Mesenchymal stem cell (in vitro differentiated cells and primary cell): ENCODE data around the gene R3HCC1L.
A peak's percentile ranks its signal among the peaks of the same experiment; 100 is the strongest.
"Not testable (repeated sequence)": the region's sequence is repeated elsewhere in the genome, so short reads cannot be mapped to it uniquely, and the experiment has no call there.

ENCODE experiments used
- DNase-seq: peaks from one replicate; pipeline ENCODE4 v3.0.0-alpha.2; 2013
- H2AFZ ChIP-seq: one replicate; pipeline ENCODE4 v1.6.1; 2013; ENCODE audit warnings: low read depth, mild to moderate bottlenecking, control low read depth, inconsistent platforms, low read length, moderate library complexity
- H2AK5ac ChIP-seq: 2 replicates; pipeline ENCODE4 v1.6.1; 2013; ENCODE audit warnings: low read length, moderate library complexity, mild to moderate bottlenecking, inconsistent platforms; ENCODE audit not compliant: severe bottlenecking
- H2BK120ac ChIP-seq: one replicate; pipeline ENCODE4 v1.6.1; 2013; ENCODE audit warnings: low read depth, mild to moderate bottlenecking, inconsistent platforms, low read length, moderate library complexity
- H2BK12ac ChIP-seq, 2 experiments: one replicate each; pipeline ENCODE4 v1.6.1; 2013; ENCODE audit warnings: inconsistent platforms in 2 of 2, low read length in 2 of 2, mild to moderate bottlenecking in 2 of 2, moderate library complexity in 2 of 2, control low read depth in 1 of 2
- H2BK15ac ChIP-seq: one replicate; pipeline ENCODE4 v1.6.1; 2013; ENCODE audit warnings: mild to moderate bottlenecking, low read depth, inconsistent platforms; ENCODE audit not compliant: poor library complexity, severe bottlenecking
- H2BK5ac ChIP-seq: 2 replicates; pipeline ENCODE4 v1.6.1; 2013; ENCODE audit warnings: low read depth, mild to moderate bottlenecking, low read length, control low read depth, inconsistent platforms; ENCODE audit not compliant: poor library complexity, severe bottlenecking
- H3K14ac ChIP-seq, 2 experiments: one replicate each; pipeline ENCODE4 v1.6.1; 2013; ENCODE audit warnings: inconsistent platforms in 2 of 2, low read length in 2 of 2, control low read depth in 1 of 2, mild to moderate bottlenecking in 1 of 2, moderate library complexity in 1 of 2
- H3K18ac ChIP-seq, 2 experiments: one replicate each; pipeline ENCODE4 v1.6.1; 2013; ENCODE audit warnings: inconsistent platforms in 2 of 2, low read length in 2 of 2, control low read depth in 1 of 2, low read depth in 1 of 2, mild to moderate bottlenecking in 1 of 2
- H3K23ac ChIP-seq, 2 experiments: one replicate each; pipeline ENCODE4 v1.6.1; 2013; ENCODE audit warnings: inconsistent platforms in 2 of 2, low read length in 2 of 2, mild to moderate bottlenecking in 2 of 2, moderate library complexity in 2 of 2, control low read depth in 1 of 2
- H3K27ac ChIP-seq: 2 replicates; pipeline ENCODE4 v1.5.1; 2013; ENCODE audit warnings: mild to moderate bottlenecking, moderate library complexity, low read length, control low read depth, inconsistent platforms; ENCODE audit not compliant: poor library complexity, severe bottlenecking
- H3K27me3 ChIP-seq, 2 experiments: 2 replicates each; pipeline versions ENCODE4 v1.6.1 to v1.7.0; 2013; ENCODE audit warnings: low read length in 2 of 2, mild to moderate bottlenecking in 2 of 2, moderate library complexity in 2 of 2, control low read depth in 1 of 2, inconsistent platforms in 1 of 2; ENCODE audit not compliant: control insufficient read depth in 1 of 2, insufficient read depth in 1 of 2
- H3K36me3 ChIP-seq, 2 experiments: 2 replicates each; pipeline versions ENCODE4 v1.6.1 to v1.7.0; 2013; ENCODE audit warnings: low read length in 2 of 2, control low read depth in 1 of 2, inconsistent platforms in 1 of 2, low read depth in 1 of 2, mild to moderate bottlenecking in 1 of 2; ENCODE audit not compliant: insufficient read depth in 2 of 2, control insufficient read depth in 1 of 2
- H3K4ac ChIP-seq, 2 experiments: one replicate each; pipeline ENCODE4 v1.6.1; 2013; ENCODE audit warnings: inconsistent platforms in 2 of 2, low read length in 2 of 2, mild to moderate bottlenecking in 2 of 2, moderate library complexity in 2 of 2, control low read depth in 1 of 2, low read depth in 1 of 2
- H3K4me1 ChIP-seq: 2 replicates; pipeline ENCODE4 v1.6.1; 2013; ENCODE audit warnings: low read depth, low read length, control low read depth; ENCODE audit not compliant: control insufficient read depth, insufficient read depth
- H3K4me2 ChIP-seq: 2 replicates; pipeline ENCODE4 v1.6.1; 2013; ENCODE audit warnings: low read length, mild to moderate bottlenecking, inconsistent platforms; ENCODE audit not compliant: poor library complexity, severe bottlenecking
- H3K4me3 ChIP-seq, 2 experiments: 2 replicates each; pipeline versions ENCODE4 v1.5.1 to v1.7.0; 2013; ENCODE audit warnings: low read length in 2 of 2, mild to moderate bottlenecking in 2 of 2, control low read depth in 1 of 2, low read depth in 1 of 2; ENCODE audit not compliant: insufficient read depth in 1 of 2
- H3K79me1 ChIP-seq: replicated peaks from 2 replicates; pipeline ENCODE4 v1.6.1; 2013; ENCODE audit warnings: mild to moderate bottlenecking, control low read depth, low read length, inconsistent platforms; ENCODE audit not compliant: poor library complexity, severe bottlenecking
- H3K9ac ChIP-seq: 2 replicates; pipeline ENCODE4 v1.7.0; 2013; ENCODE audit warnings: mild to moderate bottlenecking, low read length, moderate library complexity
- H3K9me3 ChIP-seq: 2 replicates; pipeline ENCODE4 v1.7.0; 2013; ENCODE audit warnings: mild to moderate bottlenecking, low read length; ENCODE audit not compliant: control insufficient read depth
- H4K8ac ChIP-seq: one replicate; pipeline ENCODE4 v1.6.1; 2013; ENCODE audit warnings: inconsistent platforms, mild to moderate bottlenecking, low read length, moderate library complexity
- H4K91ac ChIP-seq: one replicate; pipeline ENCODE4 v1.6.1; 2013; ENCODE audit warnings: mild to moderate bottlenecking, low read length, inconsistent platforms
- WGBS: methylation state at CpG from one replicate; pipeline ENCODE4 v1.1.7; 2013; ENCODE audit warnings: mixed read lengths; 5-methylcytosine and 5-hydroxymethylcytosine counted together

The R3HCC1L gene

GRCh38 chr10:98152778-98153177 lies 18.3 kb downstream of the R3HCC1L start:
- not testable (repeated sequence) for H2AFZ ChIP-seq, H3K14ac ChIP-seq, H3K27me3 ChIP-seq, H2AK5ac ChIP-seq, H3K18ac ChIP-seq, H2BK12ac ChIP-seq, H3K23ac ChIP-seq, H3K27ac ChIP-seq, H4K91ac ChIP-seq, H2BK5ac ChIP-seq, DNase-seq, H3K4me2 ChIP-seq, H2BK15ac ChIP-seq, H3K9ac ChIP-seq, H2BK120ac ChIP-seq, H3K4me3 ChIP-seq, H3K4me1 ChIP-seq, H4K8ac ChIP-seq, H3K4ac ChIP-seq, H3K9me3 ChIP-seq
- WGBS = 96% methylated on average over 26 of the region's 30 CpGs
- peaks cover 0 to 17% of the 10 kb centered on the region in 2 experiments for H3K36me3 ChIP-seq
- H3K79me1 ChIP-seq = peaks cover 16% of the 10 kb centered on the region

DNA sequence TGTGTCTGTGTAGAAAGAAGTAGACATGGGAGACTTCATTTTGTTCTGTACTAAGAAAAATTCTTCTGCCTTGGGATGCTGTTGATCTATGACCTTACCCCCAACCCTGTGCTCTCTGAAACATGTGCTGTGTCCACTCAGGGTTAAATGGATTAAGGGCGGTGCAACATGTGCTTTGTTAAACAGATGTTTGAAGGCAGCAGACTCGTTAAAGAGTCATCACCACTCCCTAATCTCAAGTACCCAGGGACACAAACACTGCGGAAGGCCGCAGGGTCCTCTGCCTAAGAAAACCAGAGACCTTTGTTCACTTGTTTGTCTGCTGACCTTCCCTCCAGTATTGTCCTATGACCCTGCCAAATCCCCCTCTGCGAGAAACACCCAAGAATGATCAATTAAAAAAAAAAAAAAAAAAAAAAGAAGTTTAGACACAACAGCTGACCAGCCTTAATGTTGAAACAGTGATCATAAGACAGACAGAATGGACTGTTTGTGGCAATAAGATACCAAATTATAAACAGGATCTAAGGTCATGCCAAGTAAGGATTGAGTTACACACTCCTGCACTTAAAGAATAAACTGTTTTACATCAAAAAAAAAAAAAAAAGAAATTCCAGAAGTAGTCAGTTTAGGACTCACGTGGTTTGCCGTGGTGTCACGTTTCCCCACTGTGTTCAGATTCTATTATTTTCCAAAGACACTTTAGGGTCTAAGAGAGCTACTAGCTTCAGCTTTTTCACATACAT lies 18.9 kb downstream of the R3HCC1L start:
- H4K8ac ChIP-seq, H4K91ac ChIP-seq, H3K4me2 ChIP-seq, H2AK5ac ChIP-seq, H3K9me3 ChIP-seq, H3K27ac ChIP-seq, H2BK15ac ChIP-seq, H2BK120ac ChIP-seq, H3K4me1 ChIP-seq, H3K14ac ChIP-seq, H2AFZ ChIP-seq, H3K18ac ChIP-seq, H2BK5ac ChIP-seq, H2BK12ac ChIP-seq, H3K23ac ChIP-seq, H3K4me3 ChIP-seq, H3K4ac ChIP-seq, H3K27me3 ChIP-seq: not testable (repeated sequence)
- DNase-seq = peak; percentile 59
- H3K79me1 ChIP-seq = peaks cover 16% of the 10 kb centered on the region
- peaks cover 0 to 20% of the 10 kb centered on the region in 2 experiments for H3K36me3 ChIP-seq
- H3K9ac ChIP-seq = peak overlapping the region; percentile 48
- 51% methylated on average over 5 of the region's 8 CpGs for WGBS

- Histone ChIP-seq H3K9ac (peak overlapping the region; percentile 48), H3K4me3 (no peak overlapping the region), H3K23ac (no peak overlapping the region), H3K79me1 (peaks cover 16% of the 10 kb centered on the region), H4K8ac (no peak overlapping the region), H2AFZ (no peak overlapping the region), H3K27ac (no peak overlapping the region), H3K9me3 (no peaks in the 10 kb centered on the region), H3K4ac (no peak overlapping the region), H2AK5ac (no peak overlapping the region), H3K27me3 (no peaks in the 10 kb centered on the region), H3K36me3 (peaks cover 0 to 20% of the 10 kb centered on the region in 2 experiments), H2BK12ac (no peak overlapping the region), H2BK120ac (no peak overlapping the region), H3K14ac (no peak overlapping the region), H3K4me2 (no peak overlapping the region), H3K4me1 (peaks cover 2% of the 10 kb centered on the region), H3K18ac (no peak overlapping the region), H2BK5ac (no peak overlapping the region), H2BK15ac (no peak overlapping the region), H4K91ac (no peak overlapping the region)
- WGBS = 95% methylated on average over 2 of the region's 3 CpGs
- DNase-seq = peak; percentile 21
Measured at GRCh38 chr10:98154076-98154475, 19.6 kb downstream of the R3HCC1L start.

DNA sequence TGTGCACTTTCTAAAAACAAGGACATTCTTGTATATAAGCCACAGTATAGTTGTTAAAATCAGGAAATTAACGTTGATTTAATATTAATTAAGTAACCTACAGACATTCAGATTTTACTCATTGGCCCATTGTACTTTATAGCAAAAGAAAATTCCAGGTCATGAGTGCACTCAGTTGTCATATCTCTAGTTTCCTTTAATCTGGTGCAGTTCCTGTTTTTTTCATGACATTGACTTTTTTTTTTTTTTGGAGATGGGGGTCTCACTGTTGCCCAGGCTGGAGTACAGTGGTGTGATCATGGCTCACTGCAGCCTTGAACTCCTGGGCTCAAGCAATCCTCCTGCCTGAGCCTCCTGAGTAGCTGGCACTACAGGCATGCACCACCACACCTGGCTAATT lies 24.1 kb downstream of the R3HCC1L start:
- no peak overlapping the region for H3K4me3 ChIP-seq
- no CpG with 5 or more reads among the region's 1 CpG for WGBS
- H2BK15ac ChIP-seq = no peak overlapping the region
- no peak overlapping the region for H3K9ac ChIP-seq
- H2BK120ac ChIP-seq = no peak overlapping the region
- no peaks in the 10 kb centered on the region for H3K4me1 ChIP-seq
- no peak overlapping the region for H3K18ac ChIP-seq
- no peak overlapping the region for H3K4me2 ChIP-seq
- H2BK5ac ChIP-seq = no peak overlapping the region
- H3K36me3 ChIP-seq = peaks cover 0 to 32% of the 10 kb centered on the region in 2 experiments
- no peak overlapping the region for H3K27ac ChIP-seq
- no peak overlapping the region for H2AK5ac ChIP-seq
- no peaks in the 10 kb centered on the region for H3K9me3 ChIP-seq
- H2AFZ ChIP-seq = no peak overlapping the region
- no peak overlapping the region for H3K23ac ChIP-seq
- no peak overlapping the region for H3K4ac ChIP-seq
- no peaks in the 10 kb centered on the region for H3K27me3 ChIP-seq
- peaks cover 22% of the 10 kb centered on the region for H3K79me1 ChIP-seq
- no peak overlapping the region for H4K91ac ChIP-seq
- H4K8ac ChIP-seq = no peak overlapping the region
- no peak overlapping the region for H3K14ac ChIP-seq
- DNase-seq = no peak
- no peak overlapping the region for H2BK12ac ChIP-seq
